ENCODE results near the gene CCDC73. TPM values are rescaled to one million over a fixed set of nuclear protein-coding genes. Genes with fewer than 3 reads are reported as not detected.
"Not testable (repeated sequence)": the region's sequence is repeated elsewhere in the genome, so short reads cannot be mapped to it uniquely, and the experiment has no call there.

CCDC73 gene
- total RNA-seq, 4 donors from 2014 or later = 0.15 to 0.27 TPM; not detected in 2

DNA sequence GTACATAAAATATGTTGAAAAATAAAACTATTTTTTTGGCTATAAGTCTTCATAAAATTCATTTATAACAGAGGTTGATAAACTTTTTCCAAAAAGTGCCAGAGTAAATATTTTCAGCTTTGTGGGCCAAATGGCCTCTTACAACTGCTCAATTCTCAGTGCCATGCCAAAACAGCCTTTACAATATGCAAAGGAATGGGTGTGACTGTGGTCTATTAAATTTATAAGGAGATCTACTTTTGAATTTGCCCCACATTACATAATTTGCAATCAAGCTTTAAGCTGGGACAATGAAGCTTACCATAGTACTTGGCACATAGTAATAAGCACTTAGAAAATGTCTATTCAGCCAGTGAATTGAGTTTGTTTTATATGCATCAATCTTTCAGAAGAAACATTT is 188.2 kb downstream of the CCDC73 start:
- intact Hi-C loops (cut with DNase I) = no loop called here

GRCh38 chr11:32602657-32603415 is 191.6 kb downstream of the CCDC73 start:
- H3K4me3 ChIP-seq (replicated peaks in 1 of 3) = no peak overlapping the region
- no peaks in the 10 kb centered on the region for H3K9me3 ChIP-seq
- no peaks in the 10 kb centered on the region for H3K4me1 ChIP-seq
- H3K27me3 ChIP-seq = no peaks in the 10 kb centered on the region
- no peak for TF ChIP-seq CTCF (IDR thresholded peaks at IDR 0.05)
- no peak for TF ChIP-seq POLR2A (IDR thresholded peaks at IDR 0.05)
- 66 to 77% methylated on average over 4 of the region's 4 CpGs for WGBS, 2 donors
- DNase-seq = no peak
- H3K36me3 ChIP-seq = peaks cover 27 to 28% of the 10 kb centered on the region in 2 donors
- H3K27ac ChIP-seq = no peak overlapping the region
- intact Hi-C loops (cut with DNase I) = no loop called here

More for the DNA sequence above, 188.2 kb downstream of the CCDC73 start:
- Histone ChIP-seq H3K4me1 (no peaks in the 10 kb centered on the region), H3K4me3 (replicated peaks in 1 of 3) (no peak overlapping the region), H3K27me3 (no peaks in the 10 kb centered on the region), H3K9me3 (no peaks in the 10 kb centered on the region), H3K36me3 (peaks cover 22 to 27% of the 10 kb centered on the region in 2 donors), H3K27ac (no peak overlapping the region)
- no peak for DNase-seq
- TF ChIP-seq POLR2A (IDR thresholded peaks at IDR 0.05) = no peak
- TF ChIP-seq CTCF (IDR thresholded peaks at IDR 0.05) = no peak

- intact Hi-C loops (cut with DNase I) = no loop called here
- 87 to 89% methylated on average over 1 of the region's 1 CpG for WGBS, 2 donors
- peaks cover 44 to 45% of the 10 kb centered on the region in 2 donors for H3K36me3 ChIP-seq
- H3K9me3 ChIP-seq = no peaks in the 10 kb centered on the region
- H3K27me3 ChIP-seq = no peaks in the 10 kb centered on the region
- no peak for TF ChIP-seq POLR2A (IDR thresholded peaks at IDR 0.05)
- TF ChIP-seq CTCF (IDR thresholded peaks at IDR 0.05) = no peak
- H3K4me1 ChIP-seq = no peaks in the 10 kb centered on the region
- H3K27ac ChIP-seq = no peak overlapping the region
- no peak overlapping the region for H3K4me3 ChIP-seq (replicated peaks in 1 of 3)
- no peak for DNase-seq
Observed at GRCh38 chr11:32597921-32598320, 196.5 kb downstream of the CCDC73 start.

DNA sequence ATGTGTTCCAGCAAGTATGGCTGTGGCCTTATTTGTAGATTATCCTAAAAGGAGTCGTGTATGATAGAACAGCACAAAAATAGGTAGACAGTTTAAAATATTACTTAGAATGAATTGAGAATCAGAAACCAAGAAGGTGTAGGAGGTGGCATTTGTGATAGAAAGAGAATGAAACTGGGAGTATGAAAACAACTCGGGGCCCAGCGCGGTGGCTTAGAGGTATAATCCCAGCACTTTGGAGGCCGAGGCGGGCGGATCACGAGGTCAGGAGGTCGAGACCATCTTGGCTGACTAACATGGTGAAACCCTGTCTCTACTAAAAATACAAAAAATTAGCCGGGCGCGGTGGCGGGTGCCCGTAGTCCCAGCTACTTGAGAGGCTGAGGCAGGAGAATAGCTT is 198.3 kb downstream of the CCDC73 start:
- DNase-seq; H3K27me3 ChIP-seq; intact Hi-C loops (cut with DNase I); H3K9me3 ChIP-seq; H3K4me1 ChIP-seq; H3K27ac ChIP-seq; H3K4me3 ChIP-seq (replicated peaks in 1 of 3): not testable (repeated sequence)
- WGBS, 2 donors = 95 to 96% methylated on average over 14 of the region's 14 CpGs
- H3K36me3 ChIP-seq = peaks cover 49 to 51% of the 10 kb centered on the region in 2 donors

GRCh38 chr11:32594272-32594671 is 200.2 kb downstream of the CCDC73 start:
- intact Hi-C loops (cut with DNase I) = no loop called here
- H3K9me3 ChIP-seq = no peaks in the 10 kb centered on the region
- H3K4me1 ChIP-seq = no peaks in the 10 kb centered on the region
- H3K27me3 ChIP-seq = no peaks in the 10 kb centered on the region
- H3K27ac ChIP-seq = no peak overlapping the region
- no peak overlapping the region for H3K4me3 ChIP-seq (replicated peaks in 1 of 3)
- no peak for TF ChIP-seq POLR2A (IDR thresholded peaks at IDR 0.05)
- TF ChIP-seq CTCF (IDR thresholded peaks at IDR 0.05) = no peak
- peaks cover 63% of the 10 kb centered on the region in 2 donors for H3K36me3 ChIP-seq
- DNase-seq = no peak

All from thyroid gland (tissue), 4 donors.